GM12872 (cell line): ENCODE measurements around the gene IFNA7.
A peak's percentile ranks its signal among the peaks of the same experiment; 100 is the strongest.
"Not testable (repeated sequence)": the region's sequence is repeated elsewhere in the genome, so short reads cannot be mapped to it uniquely, and the experiment has no call there.

Experiments used
- CTCF ChIP-seq: IDR thresholded peaks from 3 replicates; pipeline ENCODE4 v1.5.1; 2011; ENCODE audit warnings: low read depth, mild to moderate bottlenecking, low read length, moderate library complexity; ENCODE audit not compliant: insufficient read depth

Gene IFNA7

DNA sequence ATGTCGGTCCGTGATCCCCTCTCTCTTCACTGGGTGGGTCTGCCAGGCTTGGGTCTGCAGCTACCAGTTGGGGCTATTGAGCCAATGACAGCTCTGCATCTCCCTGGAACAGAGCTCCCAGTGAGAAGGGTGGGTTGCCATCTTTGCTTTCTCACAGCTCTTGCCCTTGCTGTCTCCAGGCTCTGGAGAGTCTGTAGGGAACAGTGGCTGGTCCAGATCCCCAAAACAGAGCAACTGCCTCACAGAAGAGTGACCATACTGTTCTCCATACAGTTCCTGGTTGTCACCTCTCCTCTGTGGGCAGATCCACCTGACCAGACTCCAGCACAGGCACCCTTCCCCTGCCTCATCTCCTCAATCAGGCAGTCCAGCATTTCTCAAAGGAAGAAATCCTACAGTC, 31.3 kb upstream of the IFNA7 start:
- TF ChIP-seq CTCF, result no peak

GRCh38 chr9:21228122-21228521, 26.1 kb upstream of the IFNA7 start, which contains the start of gene IFNA17:
Gene IFNA17 (minus strand): TSS chr9:21228222. CDS start chr9:21228173, 49 bp downstream.
- TF ChIP-seq CTCF, result no peak

DNA sequence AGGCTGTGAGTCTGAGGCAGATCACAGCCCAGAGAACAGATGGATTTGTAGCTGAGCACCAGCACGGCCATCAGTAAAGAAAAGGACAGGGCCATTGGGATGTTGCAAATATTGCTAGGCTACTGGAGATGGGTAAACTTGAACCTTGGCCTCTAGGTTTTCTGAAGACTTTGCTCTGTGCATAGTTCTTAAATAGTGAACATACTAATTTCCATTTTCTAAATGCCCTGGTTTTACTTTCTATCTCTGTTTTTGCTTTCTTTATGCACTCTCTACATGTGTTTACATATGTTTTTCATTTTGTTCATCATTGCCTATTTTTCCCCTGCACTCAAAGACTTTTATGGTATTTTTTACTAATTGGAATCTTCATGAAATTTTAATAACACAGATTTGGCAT, 15.2 kb upstream of the IFNA7 start, which contains the start of gene IFNA16:
Gene IFNA16, minus strand, starts transcription at position 101 of the 400 bp plus-strand sequence. Its CDS starts 6 bp downstream, at position 95.
- not testable (repeated sequence) for TF ChIP-seq CTCF

GRCh38 chr9:21213411-21214326, 11.7 kb upstream of the IFNA7 start:
- peak; percentile 70 for TF ChIP-seq CTCF

DNA sequence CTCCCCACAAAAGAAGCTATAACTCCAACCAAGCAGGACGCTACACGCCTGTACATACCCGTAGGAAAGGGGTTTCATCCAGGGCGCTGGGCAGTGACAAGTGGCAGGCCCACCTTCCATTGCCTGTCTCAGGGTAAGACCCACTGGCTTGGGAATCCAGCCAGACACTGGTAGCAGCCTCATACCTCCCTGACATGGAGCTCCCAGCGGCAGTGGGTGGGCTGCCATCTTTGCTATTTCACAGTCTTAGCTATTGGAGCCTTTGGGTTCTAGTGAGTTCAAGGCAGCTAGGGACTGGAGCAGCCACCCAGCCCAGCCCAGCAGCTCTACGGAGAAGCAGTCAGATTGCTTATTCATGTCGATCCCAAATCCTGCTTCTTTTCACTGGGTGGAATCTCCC, 8.3 kb upstream of the IFNA7 start:
- TF ChIP-seq CTCF, result no peak

DNA sequence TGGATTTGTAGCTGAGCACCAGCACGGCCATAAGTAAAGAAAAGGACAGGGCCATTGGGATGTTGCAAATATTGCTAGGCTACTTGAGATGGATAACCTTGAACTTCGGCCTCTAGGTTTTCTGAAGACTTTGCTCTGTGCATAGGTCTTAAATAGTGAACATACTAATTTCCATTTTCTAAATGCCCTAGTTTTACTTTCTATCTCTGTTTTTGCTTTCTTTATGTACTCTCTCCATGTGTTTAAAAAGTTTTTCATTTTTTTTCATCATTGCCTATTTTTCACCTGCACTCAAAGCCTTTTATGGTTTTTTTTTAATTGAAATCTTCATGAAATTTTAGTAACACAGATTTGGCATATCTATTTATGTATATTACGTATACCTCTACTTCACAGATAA, 5.0 kb upstream of the IFNA7 start, which contains the start of gene IFNA10:
Gene IFNA10, minus strand, starts transcription at position 101 of the 400 bp plus-strand sequence. Its CDS starts 46 bp downstream, at position 55.
- not testable (repeated sequence) for TF ChIP-seq CTCF

- no peak for TF ChIP-seq CTCF
Measured at GRCh38 chr9:21205204-21205603, 3.2 kb upstream of the IFNA7 start.
